ENCODE data around the gene SCOC. TPM values are rescaled to one million over a fixed set of nuclear protein-coding genes. Genes with fewer than 3 reads are reported as not detected.

SCOC gene
- total RNA-seq, 2 experiments from 2014 or later: 8.0 to 16.2 TPM

DNA sequence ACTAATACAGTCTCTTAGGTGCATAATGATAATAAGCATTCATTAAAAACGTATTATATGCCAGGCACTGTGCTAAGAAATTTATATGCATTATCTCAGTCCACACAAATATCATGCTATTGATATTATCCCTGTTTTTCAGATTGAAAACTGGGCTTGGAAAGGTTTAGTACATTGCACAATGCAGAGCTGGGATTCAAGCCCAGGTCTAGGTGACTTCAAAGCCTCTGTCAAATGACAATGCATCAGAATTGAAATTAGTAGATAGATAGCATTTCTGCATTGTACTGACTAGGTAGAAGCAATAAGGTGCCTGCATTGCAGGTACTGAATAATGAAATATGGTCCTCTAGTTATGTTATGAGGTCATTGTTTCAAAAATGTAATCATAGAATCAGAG is 18.2 kb upstream of the SCOC start:
- DNase-seq (ENCODE audit: low spot score): no peak
- BruUV-seq (replicated peaks): no TSS peak
- no peak overlapping the region for H3K4me3 ChIP-seq (ENCODE audit: low read depth, low read length, poor library complexity, severe bottlenecking)
- H2AFZ ChIP-seq (ENCODE audit: low read length): no peak overlapping the region
- no peaks in the 10 kb centered on the region for H3K79me2 ChIP-seq (ENCODE audit: insufficient read depth, low read depth, low read length)
- no peak overlapping the region for H3K4me2 ChIP-seq (ENCODE audit: low read length)
- no peaks in the 10 kb centered on the region for H3K9me2 ChIP-seq (ENCODE audit: insufficient read depth, low read length)
- POLR2A ChIA-PET: no interaction called here
- H3K36me3 ChIP-seq (ENCODE audit: insufficient read depth, low read length): no peaks in the 10 kb centered on the region
- no peaks in the 10 kb centered on the region for H4K20me1 ChIP-seq (ENCODE audit: insufficient read depth, low read length)
- CTCF ChIA-PET (ENCODE audit: unreplicated experiment): no interaction called here
- no peaks in the 10 kb centered on the region for H3K4me1 ChIP-seq (ENCODE audit: insufficient read depth, low read length, poor library complexity, severe bottlenecking)
- H3K27ac ChIP-seq (ENCODE audit: low read depth, low read length, poor library complexity, severe bottlenecking): no peak overlapping the region
- TF ChIP-seq, protein P1, sequence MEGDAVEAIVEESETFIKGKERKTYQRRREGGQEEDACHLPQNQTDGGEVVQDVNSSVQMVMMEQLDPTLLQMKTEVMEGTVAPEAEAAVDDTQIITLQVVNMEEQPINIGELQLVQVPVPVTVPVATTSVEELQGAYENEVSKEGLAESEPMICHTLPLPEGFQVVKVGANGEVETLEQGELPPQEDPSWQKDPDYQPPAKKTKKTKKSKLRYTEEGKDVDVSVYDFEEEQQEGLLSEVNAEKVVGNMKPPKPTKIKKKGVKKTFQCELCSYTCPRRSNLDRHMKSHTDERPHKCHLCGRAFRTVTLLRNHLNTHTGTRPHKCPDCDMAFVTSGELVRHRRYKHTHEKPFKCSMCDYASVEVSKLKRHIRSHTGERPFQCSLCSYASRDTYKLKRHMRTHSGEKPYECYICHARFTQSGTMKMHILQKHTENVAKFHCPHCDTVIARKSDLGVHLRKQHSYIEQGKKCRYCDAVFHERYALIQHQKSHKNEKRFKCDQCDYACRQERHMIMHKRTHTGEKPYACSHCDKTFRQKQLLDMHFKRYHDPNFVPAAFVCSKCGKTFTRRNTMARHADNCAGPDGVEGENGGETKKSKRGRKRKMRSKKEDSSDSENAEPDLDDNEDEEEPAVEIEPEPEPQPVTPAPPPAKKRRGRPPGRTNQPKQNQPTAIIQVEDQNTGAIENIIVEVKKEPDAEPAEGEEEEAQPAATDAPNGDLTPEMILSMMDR (conservative IDR thresholded peaks at IDR 0.05; ENCODE audit: low read length): no peak
- TF ChIP-seq EZH2phosphoT487 (IDR thresholded peaks at IDR 0.05; ENCODE audit: borderline replicate concordance, low read depth, low read length): no peak
- no peaks in the 10 kb centered on the region for H3K9me3 ChIP-seq (ENCODE audit: low read length)
- intact Hi-C loops (cut with micrococcal nuclease; ENCODE audit: unreplicated experiment): no loop called here

DNA sequence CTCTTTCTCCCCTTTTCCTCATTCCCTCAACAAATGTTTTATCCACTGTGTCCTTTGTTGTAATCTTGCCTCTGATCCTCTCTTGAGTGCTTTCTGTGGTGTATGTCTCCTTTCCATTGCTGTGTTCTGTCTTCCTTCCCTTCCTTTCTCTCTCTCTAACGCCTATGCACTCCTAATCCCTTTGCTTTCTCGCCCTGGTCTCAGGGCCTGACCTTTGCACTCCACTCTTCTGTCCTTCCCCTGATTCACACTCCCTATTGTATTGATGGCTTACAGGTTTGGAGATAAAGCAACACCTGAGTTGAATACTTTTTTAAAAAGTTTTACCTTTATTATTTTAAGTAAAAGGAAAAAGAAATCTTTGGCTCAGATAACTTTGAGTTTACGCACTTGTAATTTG is 15.6 kb upstream of the SCOC start:
- intact Hi-C loops (cut with micrococcal nuclease; ENCODE audit: unreplicated experiment): no loop called here
- BruUV-seq (replicated peaks): no TSS peak

DNA sequence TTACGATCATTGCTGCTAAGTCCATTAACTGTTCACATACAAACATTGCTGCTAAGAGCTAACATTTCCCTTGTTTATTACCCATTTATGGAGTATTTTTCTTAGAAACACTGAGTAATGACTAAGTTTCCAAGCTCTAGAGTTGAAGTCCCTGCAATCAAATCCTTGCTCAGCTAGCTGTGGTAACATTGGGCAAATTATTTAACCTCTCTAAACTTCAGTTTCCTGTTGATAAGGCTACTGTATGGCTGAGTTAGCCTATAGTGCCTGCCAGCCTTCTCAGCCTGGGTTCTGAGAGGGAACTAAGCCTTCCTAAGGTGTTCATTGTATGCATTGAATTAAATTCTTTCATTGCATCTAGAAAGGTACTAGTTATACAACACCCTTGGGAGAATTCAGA is 15.2 kb upstream of the SCOC start:
- ChIA-PET CTCF (ENCODE audit: unreplicated experiment) (no interaction called here), POLR2A (interaction anchor here (0.6 kb wide), 2 partner anchors 88 to 1438 kb away, joined by 3 to 5 read pairs; no protein-coding TSS in a partner anchor)
- H2AFZ ChIP-seq (ENCODE audit: low read length): no peak overlapping the region
- no peaks in the 10 kb centered on the region for H4K20me1 ChIP-seq (ENCODE audit: insufficient read depth, low read length)
- no peaks in the 10 kb centered on the region for H3K9me3 ChIP-seq (ENCODE audit: low read length)
- no peak overlapping the region for H3K4me3 ChIP-seq (ENCODE audit: low read depth, low read length, poor library complexity, severe bottlenecking)
- no peak overlapping the region for H3K4me2 ChIP-seq (ENCODE audit: low read length)
- no peak for DNase-seq (ENCODE audit: low spot score)
- no peaks in the 10 kb centered on the region for H3K4me1 ChIP-seq (ENCODE audit: insufficient read depth, low read length, poor library complexity, severe bottlenecking)
- no peaks in the 10 kb centered on the region for H3K9me2 ChIP-seq (ENCODE audit: insufficient read depth, low read length)
- no peaks in the 10 kb centered on the region for H3K79me2 ChIP-seq (ENCODE audit: insufficient read depth, low read depth, low read length)
- no peaks in the 10 kb centered on the region for H3K36me3 ChIP-seq (ENCODE audit: insufficient read depth, low read length)
- TF ChIP-seq EZH2phosphoT487 (IDR thresholded peaks at IDR 0.05; ENCODE audit: borderline replicate concordance, low read depth, low read length): no peak
- TF ChIP-seq, protein P1 (conservative IDR thresholded peaks at IDR 0.05; ENCODE audit: low read length): no peak
- no peak overlapping the region for H3K27ac ChIP-seq (ENCODE audit: low read depth, low read length, poor library complexity, severe bottlenecking)
- no TSS peak for BruUV-seq (replicated peaks)
- intact Hi-C loops (cut with micrococcal nuclease; ENCODE audit: unreplicated experiment): no loop called here

More for the DNA sequence above, 15.6 kb upstream of the SCOC start:
- Histone ChIP-seq H3K9me3 (ENCODE audit: low read length) (no peaks in the 10 kb centered on the region), H3K4me2 (ENCODE audit: low read length) (no peak overlapping the region), H4K20me1 (ENCODE audit: insufficient read depth, low read length) (no peaks in the 10 kb centered on the region), H3K36me3 (ENCODE audit: insufficient read depth, low read length) (no peaks in the 10 kb centered on the region), H2AFZ (ENCODE audit: low read length) (no peak overlapping the region), H3K9me2 (ENCODE audit: insufficient read depth, low read length) (no peaks in the 10 kb centered on the region), H3K4me1 (ENCODE audit: insufficient read depth, low read length, poor library complexity, severe bottlenecking) (no peaks in the 10 kb centered on the region), H3K79me2 (ENCODE audit: insufficient read depth, low read depth, low read length) (no peaks in the 10 kb centered on the region), H3K27ac (ENCODE audit: low read depth, low read length, poor library complexity, severe bottlenecking) (no peak overlapping the region), H3K4me3 (ENCODE audit: low read depth, low read length, poor library complexity, severe bottlenecking) (no peak overlapping the region)
- DNase-seq (ENCODE audit: low spot score): no peak
- CTCF ChIA-PET (ENCODE audit: unreplicated experiment): no interaction called here
- POLR2A ChIA-PET: interaction anchor here (0.6 kb wide), 1 partner anchor 89 kb away, joined by 5 read pairs; no protein-coding TSS in a partner anchor
- TF ChIP-seq EZH2phosphoT487 (IDR thresholded peaks at IDR 0.05; ENCODE audit: borderline replicate concordance, low read depth, low read length): no peak
- TF ChIP-seq, protein P1 (conservative IDR thresholded peaks at IDR 0.05; ENCODE audit: low read length): no peak

All from OCI-LY7 (cell line).